Epithelial cell of alveolus of lung (primary cell): Measurements from ENCODE around the gene KATNAL1. TPM values are rescaled to one million over a fixed set of nuclear protein-coding genes. Genes with fewer than 3 reads are reported as not detected.

Experiments used
- total RNA-seq: library from RNA; depleted of rRNA; stranded (reverse); fragments of >200 nt; gene quantifications from 2 replicates; pipeline ENCODE4 v1.2.1, GENCODE V29; 2015

Gene KATNAL1
- 13.6 and 15.2 TPM in 2 replicates for total RNA-seq

DNA sequence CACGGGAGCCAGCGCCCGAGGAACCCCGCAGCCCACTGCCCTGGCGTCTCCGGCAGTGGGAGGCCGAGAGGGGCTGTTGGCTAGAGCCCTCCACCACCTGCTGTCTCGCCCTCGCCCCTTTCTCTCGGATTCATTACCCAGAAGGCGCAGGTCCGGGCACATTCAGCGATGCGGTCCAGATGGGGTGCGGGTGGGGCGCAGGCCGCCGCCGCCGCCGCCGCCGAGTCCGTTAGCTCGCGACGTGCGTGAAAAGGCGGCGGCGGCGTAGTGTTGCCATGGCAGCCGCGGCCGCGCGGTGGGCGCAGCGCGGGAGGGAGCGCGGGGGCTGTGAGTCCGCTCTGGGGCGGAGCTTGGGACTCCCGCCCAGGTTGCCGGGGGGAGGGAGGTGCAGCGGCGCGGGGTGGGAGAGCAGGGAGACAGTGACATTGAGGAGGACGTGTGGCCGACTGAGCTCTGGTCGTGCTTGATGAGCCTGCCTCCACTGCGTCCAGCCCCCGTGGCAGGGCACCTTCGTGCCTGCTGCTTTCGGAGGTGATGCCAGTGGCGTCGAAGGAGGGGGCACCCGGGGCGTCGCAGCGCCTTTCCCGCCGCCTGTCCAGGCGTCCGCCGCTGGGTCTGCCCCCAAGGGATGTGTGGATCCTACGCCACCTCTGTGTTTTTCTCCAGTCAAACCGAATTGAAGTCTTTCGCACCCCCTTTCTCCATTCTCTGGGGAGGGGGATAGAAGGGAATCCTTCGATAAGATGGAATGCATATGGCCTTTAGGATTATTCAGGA is at the start of gene KATNAL1:
TSS of gene KATNAL1 (minus strand) at position 358 of the 777 bp plus-strand sequence. CDS start 23,774 bp downstream, outside the sequence.

Other genes starting within 250 kb of the KATNAL1 start
- not detected in 2 replicates for gene UBE2L5, start 114.9 kb upstream of the KATNAL1 start, total RNA-seq
- 304 and 426 TPM in 2 replicates for gene HMGB1, start 158.4 kb upstream of the KATNAL1 start, total RNA-seq